H9 (cell line): ENCODE measurements around the gene TMEM100. TPM values are rescaled to one million over a fixed set of nuclear protein-coding genes. Genes with fewer than 3 reads are reported as not detected.

Experiments
- DNase-seq: peaks from one replicate; pipeline ENCODE4 v3.0.0-alpha.2; 2017
- H2AFZ ChIP-seq: one replicate; pipeline ENCODE4 v1.6.1; 2013; ENCODE audit warnings: mild to moderate bottlenecking, low read length, control low read depth, moderate library complexity
- H2AK5ac ChIP-seq: 2 replicates; pipeline ENCODE4 v1.6.1; 2013; ENCODE audit warnings: low read length, control low read depth, mixed read lengths; ENCODE audit not compliant: insufficient read length
- H2BK120ac ChIP-seq: one replicate; pipeline ENCODE4 v1.6.1; 2013; ENCODE audit warnings: low read depth, mild to moderate bottlenecking, low read length, control low read depth, inconsistent platforms; ENCODE audit not compliant: poor library complexity, severe bottlenecking
- H2BK12ac ChIP-seq: 2 replicates; pipeline ENCODE4 v1.6.1; 2013; ENCODE audit warnings: low read length, control low read depth, mixed read lengths, low read depth; ENCODE audit not compliant: insufficient read length
- H2BK15ac ChIP-seq: 2 replicates; pipeline ENCODE4 v1.6.1; 2013; ENCODE audit warnings: low read depth, low read length, control low read depth
- H2BK20ac ChIP-seq: one replicate; pipeline ENCODE4 v1.6.1; 2013; ENCODE audit warnings: low read depth, mild to moderate bottlenecking, low read length, control low read depth, inconsistent platforms; ENCODE audit not compliant: poor library complexity, severe bottlenecking
- H2BK5ac ChIP-seq: 2 replicates; pipeline ENCODE4 v1.6.1; 2013; ENCODE audit warnings: low read length, control low read depth, mixed read lengths; ENCODE audit not compliant: insufficient read length
- H3K14ac ChIP-seq: 2 replicates; pipeline ENCODE4 v1.6.1; 2013; ENCODE audit warnings: low read length, control low read depth; ENCODE audit not compliant: insufficient read depth
- H3K18ac ChIP-seq: 2 replicates; pipeline ENCODE4 v1.6.1; 2013; ENCODE audit warnings: low read depth, mild to moderate bottlenecking, mixed read lengths, low read length, control low read depth; ENCODE audit not compliant: insufficient read length
- H3K23ac ChIP-seq: 2 replicates; pipeline ENCODE4 v1.6.1; 2013; ENCODE audit warnings: low read length, control low read depth, mixed read lengths, low read depth; ENCODE audit not compliant: insufficient read length
- H3K23me2 ChIP-seq: 2 replicates; pipeline ENCODE4 v1.6.1; 2013; ENCODE audit warnings: low read depth, mild to moderate bottlenecking, mixed read lengths, low read length, control low read depth; ENCODE audit not compliant: insufficient read length, poor library complexity, severe bottlenecking
- H3K27ac ChIP-seq: 2 replicates; pipeline ENCODE4 v1.5.1; 2013; ENCODE audit warnings: low read length, control low read depth, mixed read lengths, low read depth; ENCODE audit not compliant: insufficient read length
- H3K27me3 ChIP-seq: 2 replicates; pipeline ENCODE4 v1.6.1; 2013; ENCODE audit warnings: low read length, control low read depth, inconsistent platforms; ENCODE audit not compliant: insufficient read depth
- H3K4ac ChIP-seq: 2 replicates; pipeline ENCODE4 v1.6.1; 2013; ENCODE audit warnings: low read depth, mild to moderate bottlenecking, control low read depth, inconsistent platforms, low read length, moderate library complexity
- H3K4me1 ChIP-seq: 2 replicates; pipeline ENCODE4 v1.6.1; 2013; ENCODE audit warnings: low read length, control low read depth, inconsistent platforms; ENCODE audit not compliant: insufficient read depth
- H3K4me2 ChIP-seq: 2 replicates; pipeline ENCODE4 v1.6.1; 2013; ENCODE audit warnings: low read length, control low read depth, mixed read lengths; ENCODE audit not compliant: insufficient read length, insufficient read depth
- H3K56ac ChIP-seq: 2 replicates; pipeline ENCODE4 v1.6.1; 2013; ENCODE audit warnings: low read depth, mild to moderate bottlenecking, mixed read lengths, low read length, control low read depth; ENCODE audit not compliant: insufficient read length
- H3K79me1 ChIP-seq: 2 replicates; pipeline ENCODE4 v1.6.1; 2013; ENCODE audit warnings: low read depth, mild to moderate bottlenecking, moderate library complexity, low read length, control low read depth, inconsistent platforms; ENCODE audit not compliant: insufficient read depth, poor library complexity, severe bottlenecking
- H3K79me2 ChIP-seq: 2 replicates; pipeline ENCODE4 v1.6.1; 2013; ENCODE audit warnings: low read length, control low read depth, inconsistent platforms; ENCODE audit not compliant: insufficient read depth
- H3K9ac ChIP-seq: 2 replicates; pipeline ENCODE4 v1.6.1; 2013; ENCODE audit warnings: low read length, control low read depth, mixed read lengths; ENCODE audit not compliant: insufficient read length; ENCODE audit errors: extremely low read depth
- H3K9me3 ChIP-seq: one replicate; pipeline ENCODE4 v1.6.1; 2013; ENCODE audit warnings: low read depth, low read length, inconsistent platforms; ENCODE audit not compliant: control insufficient read depth
- H3T11ph ChIP-seq: one replicate; pipeline ENCODE4 v1.6.1; 2013; ENCODE audit warnings: mild to moderate bottlenecking, low read length, control low read depth, inconsistent platforms
- H4K20me1 ChIP-seq: one replicate; pipeline ENCODE4 v1.6.1; 2013; ENCODE audit not compliant: control insufficient read depth, insufficient read length, insufficient read depth
- H4K5ac ChIP-seq: 2 replicates; pipeline ENCODE4 v1.6.1; 2013; ENCODE audit warnings: low read depth, mild to moderate bottlenecking, mixed read lengths, low read length, control low read depth; ENCODE audit not compliant: insufficient read length
- H4K8ac ChIP-seq: replicated peaks from 2 replicates; pipeline ENCODE4 v1.6.1; 2013; ENCODE audit warnings: low read length, control low read depth, mixed read lengths, low read depth; ENCODE audit not compliant: insufficient read length
- H4K91ac ChIP-seq: 2 replicates; pipeline ENCODE4 v1.6.1; 2013; ENCODE audit warnings: low read depth, mild to moderate bottlenecking, moderate library complexity, mixed read lengths, low read length, control low read depth; ENCODE audit not compliant: insufficient read length
- H3K27ac Mint-ChIP-seq, 3 experiments: 2 replicates in 2 of 3; 3 replicates in 1 of 3; pipeline ENCODE4 v1.8.0; 2020 to 2021; ENCODE audit warnings: mixed read lengths in 3 of 3, mild to moderate bottlenecking in 1 of 3, moderate library complexity in 1 of 3
- H3K27me3 Mint-ChIP-seq: 2 replicates; pipeline ENCODE4 v1.8.0; 2021; ENCODE audit warnings: low read depth, mild to moderate bottlenecking, moderate library complexity, mixed read lengths
- H3K36me3 Mint-ChIP-seq, 3 experiments: 2 replicates in 2 of 3; 3 replicates in 1 of 3; pipeline ENCODE4 v1.8.0; 2020 to 2021; ENCODE audit warnings: low read depth in 3 of 3, mixed read lengths in 3 of 3; ENCODE audit not compliant: insufficient read depth in 1 of 3
- H3K4me1 Mint-ChIP-seq, 2 experiments: 2 replicates each; pipeline ENCODE4 v1.8.0; 2020; ENCODE audit warnings: mixed read lengths in 2 of 2
- H3K4me3 Mint-ChIP-seq, 2 experiments: 2 replicates in 1 of 2; 3 replicates in 1 of 2; pipeline ENCODE4 v1.8.0; 2020 to 2021; ENCODE audit warnings: mild to moderate bottlenecking in 2 of 2, mixed read lengths in 2 of 2, moderate library complexity in 1 of 2
- H3K9me3 Mint-ChIP-seq, 2 experiments: 2 replicates in 1 of 2; 3 replicates in 1 of 2; pipeline ENCODE4 v1.8.0; 2020; ENCODE audit warnings: mild to moderate bottlenecking in 2 of 2, mixed read lengths in 2 of 2, moderate library complexity in 1 of 2
- WGBS: extraction: QIAGEN DNeasy Blood & Tissue Kit; methylation state at CpG from one replicate; pipeline ENCODE4 v1.1.7; 2013; ENCODE audit warnings: missing lambda C conversion rate, low lambda C conversion rate, mixed read lengths; ENCODE audit not compliant: insufficient read length; ENCODE audit errors: extremely low coverage; 5-methylcytosine and 5-hydroxymethylcytosine counted together
- total RNA-seq: library from RNA; stranded (reverse); gene quantifications from 2 replicates; pipeline ENCODE4 v1.2.1, GENCODE V29; 2021
- TF ChIP-seq, protein P1 (sequence below): fragments of 200-600 bp; sonication (generic); conservative IDR thresholded peaks from 3 replicates; pipeline ENCODE4 v1.8.0; 2021; ENCODE audit warnings: antibody characterized with exemption, mild to moderate bottlenecking

TMEM100 gene
- total RNA-seq, 1 experiment from 2014 or later, result 0.17 TPM

DNA sequence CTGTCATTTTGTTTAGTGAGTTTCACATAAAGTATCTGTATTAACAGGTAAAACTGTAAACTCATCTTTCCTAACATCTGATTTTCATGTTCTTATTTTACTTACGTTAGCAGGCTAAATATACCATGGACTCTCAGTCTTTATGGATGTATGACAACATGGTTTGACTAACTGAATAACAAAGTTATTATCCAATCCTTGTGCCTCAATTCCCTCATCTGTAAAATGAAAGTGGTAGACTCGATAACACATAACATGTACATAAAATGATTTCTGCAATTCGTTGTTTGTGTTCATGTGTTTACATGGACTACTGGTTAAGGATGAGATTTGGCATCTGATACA lies 18.7 kb upstream of the TMEM100 start:
- no peak overlapping the region for H4K91ac ChIP-seq
- no peak overlapping the region for H2BK20ac ChIP-seq
- no peaks in the 10 kb centered on the region for H3K27me3 Mint-ChIP-seq
- H4K5ac ChIP-seq, result no peak overlapping the region
- H2BK120ac ChIP-seq, result no peak overlapping the region
- no peak overlapping the region for H2BK15ac ChIP-seq
- no peaks in the 10 kb centered on the region for H3K4me1 Mint-ChIP-seq
- no peak overlapping the region for H2AFZ ChIP-seq
- H3K4ac ChIP-seq, result no peak overlapping the region
- no peaks in the 10 kb centered on the region for H3K27me3 ChIP-seq
- H3K23me2 ChIP-seq, result no peaks in the 10 kb centered on the region
- H2AK5ac ChIP-seq, result no peak overlapping the region
- H3K27ac ChIP-seq, result no peak overlapping the region
- no peak overlapping the region for H3K4me3 Mint-ChIP-seq
- H3K23ac ChIP-seq, result no peak overlapping the region
- H3K79me2 ChIP-seq, result no peaks in the 10 kb centered on the region
- TF ChIP-seq, protein P1, sequence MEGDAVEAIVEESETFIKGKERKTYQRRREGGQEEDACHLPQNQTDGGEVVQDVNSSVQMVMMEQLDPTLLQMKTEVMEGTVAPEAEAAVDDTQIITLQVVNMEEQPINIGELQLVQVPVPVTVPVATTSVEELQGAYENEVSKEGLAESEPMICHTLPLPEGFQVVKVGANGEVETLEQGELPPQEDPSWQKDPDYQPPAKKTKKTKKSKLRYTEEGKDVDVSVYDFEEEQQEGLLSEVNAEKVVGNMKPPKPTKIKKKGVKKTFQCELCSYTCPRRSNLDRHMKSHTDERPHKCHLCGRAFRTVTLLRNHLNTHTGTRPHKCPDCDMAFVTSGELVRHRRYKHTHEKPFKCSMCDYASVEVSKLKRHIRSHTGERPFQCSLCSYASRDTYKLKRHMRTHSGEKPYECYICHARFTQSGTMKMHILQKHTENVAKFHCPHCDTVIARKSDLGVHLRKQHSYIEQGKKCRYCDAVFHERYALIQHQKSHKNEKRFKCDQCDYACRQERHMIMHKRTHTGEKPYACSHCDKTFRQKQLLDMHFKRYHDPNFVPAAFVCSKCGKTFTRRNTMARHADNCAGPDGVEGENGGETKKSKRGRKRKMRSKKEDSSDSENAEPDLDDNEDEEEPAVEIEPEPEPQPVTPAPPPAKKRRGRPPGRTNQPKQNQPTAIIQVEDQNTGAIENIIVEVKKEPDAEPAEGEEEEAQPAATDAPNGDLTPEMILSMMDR, result no peak
- H3K79me1 ChIP-seq, result no peaks in the 10 kb centered on the region
- no peak overlapping the region for H3K9ac ChIP-seq
- no peaks in the 10 kb centered on the region for H3K9me3 Mint-ChIP-seq
- no peaks in the 10 kb centered on the region for H3K9me3 ChIP-seq
- H4K20me1 ChIP-seq, result no peaks in the 10 kb centered on the region
- no peak overlapping the region for H3K14ac ChIP-seq
- no peak overlapping the region for H3K18ac ChIP-seq
- H4K8ac ChIP-seq, result no peak overlapping the region
- H3K36me3 Mint-ChIP-seq, result no peaks in the 10 kb centered on the region
- H3K4me1 ChIP-seq, result no peaks in the 10 kb centered on the region
- no peak overlapping the region for H3K56ac ChIP-seq
- WGBS, result no CpG with 5 or more reads among the region's 3 CpGs
- H2BK12ac ChIP-seq, result no peak overlapping the region
- no peak for DNase-seq
- no peak overlapping the region for H3T11ph ChIP-seq
- no peak overlapping the region for H2BK5ac ChIP-seq
- H3K27ac Mint-ChIP-seq, result no peak overlapping the region
- no peak overlapping the region for H3K4me2 ChIP-seq
